ENCODE results near the gene NCOA3. TPM values are rescaled to one million over a fixed set of nuclear protein-coding genes. Genes with fewer than 3 reads are reported as not detected.

NCOA3 gene
- total and polyA plus RNA-seq, 2 of the 8 experiments (the other 6 are each of a cell fraction or from before 2014, with no cell fraction given), result 7.9 to 24.7 TPM

GRCh38 chr20:47515843-47516242 lies 14.2 kb downstream of the NCOA3 start:
- Histone ChIP-seq H4K91ac (replicated peaks; ENCODE audit: insufficient read length, low read length) (no peak overlapping the region), H3K9ac (replicated peaks in 1 of 4; ENCODE audit: extremely low read depth in 1 of 4, low read depth in 3 of 4, low read length in 3 of 4) (no peak overlapping the region), H4K8ac (ENCODE audit: extremely low read depth, insufficient read depth, low read length) (no peak overlapping the region), H3K79me2 (ENCODE audit: control insufficient read depth in 1 of 2, insufficient read depth in 2 of 2, low read length in 2 of 2) (peaks cover 7 to 82% of the 10 kb centered on the region in 2 experiments; a peak in 3 of 4 replicates), H3K9me3 (ENCODE audit: insufficient read depth in 2 of 2, low read depth in 1 of 2, low read length in 1 of 2) (no peaks in the 10 kb centered on the region), H3K4me1 (replicated peaks in 1 of 4; ENCODE audit: control insufficient read depth in 3 of 4, insufficient read depth in 4 of 4, low read length in 3 of 4) (peaks cover 0 to 6% (median 4%) of the 10 kb centered on the region in 4 experiments; a peak in 4 of 7 replicates), H3K23ac (ENCODE audit: insufficient read length) (no peak overlapping the region), H2AK5ac (ENCODE audit: low read depth, low read length) (no peak overlapping the region), H2AFZ (ENCODE audit: low read length) (no peak overlapping the region), H2BK15ac (ENCODE audit: low read length) (no peak overlapping the region), H3K4ac (replicated peaks; ENCODE audit: insufficient read length, low read depth, low read length) (no peak overlapping the region), H2BK20ac (ENCODE audit: low read length) (no peak overlapping the region), H4K20me1 (replicated peaks in 1 of 2; ENCODE audit: control insufficient read depth in 1 of 2, insufficient read depth in 2 of 2, low read length in 2 of 2) (peaks cover 0 to 4% of the 10 kb centered on the region in 2 experiments), H3K27ac (ENCODE audit: low read depth, low read length) (no peak overlapping the region), H3K4me3 (ENCODE audit: extremely low read depth in 1 of 4, insufficient read depth in 2 of 4, low read depth in 3 of 4, low read length in 4 of 4) (no peak overlapping the region), H3K4me2 (ENCODE audit: insufficient read depth in 1 of 2, low read depth in 2 of 2, low read length in 2 of 2) (no peak overlapping the region), H3K27me3 (replicated peaks in 1 of 4; ENCODE audit: control insufficient read depth in 3 of 4, extremely low read depth in 1 of 4, insufficient read depth in 3 of 4, low read length in 3 of 4) (no peaks in the 10 kb centered on the region), H3K18ac (ENCODE audit: extremely low read depth, low read length) (no peak overlapping the region), H4K5ac (ENCODE audit: insufficient read length, low read depth, low read length) (no peak overlapping the region), H2BK5ac (ENCODE audit: low read depth, low read length) (no peak overlapping the region), H3K23me2 (ENCODE audit: low read depth, low read length) (no peaks in the 10 kb centered on the region), H2BK12ac (ENCODE audit: low read depth, low read length) (no peak overlapping the region), H3K56ac (replicated peaks; ENCODE audit: insufficient read length, low read depth, low read length) (no peak overlapping the region), H3K14ac (ENCODE audit: insufficient read length) (no peak overlapping the region), H3K36me3 (ENCODE audit: control insufficient read depth in 2 of 4, insufficient read depth in 4 of 4, low read length in 3 of 4) (no peaks in the 10 kb centered on the region), H2BK120ac (replicated peaks; ENCODE audit: low read depth, low read length) (no peak overlapping the region), H3K79me1 (ENCODE audit: low read depth, low read length) (peaks cover 8% of the 10 kb centered on the region)
- CTCF ChIA-PET (ENCODE audit: partially characterized antibody), result interaction anchor here (0.6 to 1.2 kb wide), 3 partner anchors 102 to 132 kb away, joined by 3 to 4 read pairs (median 3); no protein-coding TSS in a partner anchor
- POLR2A ChIA-PET (ENCODE audit: partially characterized antibody), result interaction anchor here (1.2 to 4.6 kb wide), 2 partner anchors 13 to 133 kb away, joined by 3 to 32 read pairs; partner anchors contain the start of gene NCOA3
- FAIRE-seq (no peak), DNase-seq (ENCODE audit: low read depth in 1 of 2, low spot score in 2 of 2) (no peak)
- no peak for TF ChIP-seq TCF12 (IDR thresholded peaks at IDR 0.05; ENCODE audit: low read depth, low read length)
- 93% methylated on average over 1 of the region's 1 CpG; no CpG with 5 or more reads in 1 of the 2 experiments for WGBS, 2 experiments (ENCODE audit: extremely low coverage in 1 of 2, insufficient coverage in 1 of 2, insufficient read length in 1 of 2, insufficient replicate concordance in 2 of 2, low coverage in 1 of 2, low lambda C conversion rate in 2 of 2, missing lambda C conversion rate in 1 of 2)
